Measurements from ENCODE around the gene SFPQ.

DNA sequence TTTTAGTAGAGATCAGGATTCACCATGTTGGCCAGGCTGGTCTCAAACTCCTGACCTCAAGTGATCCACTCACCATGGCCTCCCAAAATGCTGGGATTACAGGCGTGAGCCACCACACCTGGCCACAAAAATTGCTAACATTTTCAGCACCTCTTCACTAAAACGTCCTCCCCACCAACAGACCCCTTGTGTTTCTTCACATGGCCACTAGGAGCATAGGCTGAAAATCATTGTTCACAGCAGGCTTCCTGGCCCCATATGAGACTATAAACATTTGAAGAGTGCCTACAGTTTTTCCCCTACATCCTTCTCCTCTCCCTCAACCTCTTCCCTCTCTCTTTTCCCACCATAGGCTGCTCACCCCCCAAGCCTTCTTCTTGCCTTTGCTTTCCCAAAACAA, 28.0 kb upstream of the SFPQ start:
- TF ChIP-seq POLR2AphosphoS5 (IDR thresholded peaks at IDR 0.05) = no peak
- TF ChIP-seq, protein P1, sequence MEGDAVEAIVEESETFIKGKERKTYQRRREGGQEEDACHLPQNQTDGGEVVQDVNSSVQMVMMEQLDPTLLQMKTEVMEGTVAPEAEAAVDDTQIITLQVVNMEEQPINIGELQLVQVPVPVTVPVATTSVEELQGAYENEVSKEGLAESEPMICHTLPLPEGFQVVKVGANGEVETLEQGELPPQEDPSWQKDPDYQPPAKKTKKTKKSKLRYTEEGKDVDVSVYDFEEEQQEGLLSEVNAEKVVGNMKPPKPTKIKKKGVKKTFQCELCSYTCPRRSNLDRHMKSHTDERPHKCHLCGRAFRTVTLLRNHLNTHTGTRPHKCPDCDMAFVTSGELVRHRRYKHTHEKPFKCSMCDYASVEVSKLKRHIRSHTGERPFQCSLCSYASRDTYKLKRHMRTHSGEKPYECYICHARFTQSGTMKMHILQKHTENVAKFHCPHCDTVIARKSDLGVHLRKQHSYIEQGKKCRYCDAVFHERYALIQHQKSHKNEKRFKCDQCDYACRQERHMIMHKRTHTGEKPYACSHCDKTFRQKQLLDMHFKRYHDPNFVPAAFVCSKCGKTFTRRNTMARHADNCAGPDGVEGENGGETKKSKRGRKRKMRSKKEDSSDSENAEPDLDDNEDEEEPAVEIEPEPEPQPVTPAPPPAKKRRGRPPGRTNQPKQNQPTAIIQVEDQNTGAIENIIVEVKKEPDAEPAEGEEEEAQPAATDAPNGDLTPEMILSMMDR (IDR thresholded peaks at IDR 0.05; ENCODE audit: poor library complexity, severe bottlenecking) = peak; percentile 13
- no peak for TF ChIP-seq EP300 (conservative IDR thresholded peaks at IDR 0.05; ENCODE audit: poor library complexity, severe bottlenecking)
- TF ChIP-seq TAF1 (IDR thresholded peaks at IDR 0.05; ENCODE audit: low read depth) = no peak
- no peak for TF ChIP-seq EZH2 (IDR thresholded peaks at IDR 0.05; ENCODE audit: borderline replicate concordance, insufficient read depth, low read length, poor library complexity, severe bottlenecking)
- TF ChIP-seq RAD21 (conservative IDR thresholded peaks at IDR 0.05) = no peak
- TF ChIP-seq, protein P2, sequence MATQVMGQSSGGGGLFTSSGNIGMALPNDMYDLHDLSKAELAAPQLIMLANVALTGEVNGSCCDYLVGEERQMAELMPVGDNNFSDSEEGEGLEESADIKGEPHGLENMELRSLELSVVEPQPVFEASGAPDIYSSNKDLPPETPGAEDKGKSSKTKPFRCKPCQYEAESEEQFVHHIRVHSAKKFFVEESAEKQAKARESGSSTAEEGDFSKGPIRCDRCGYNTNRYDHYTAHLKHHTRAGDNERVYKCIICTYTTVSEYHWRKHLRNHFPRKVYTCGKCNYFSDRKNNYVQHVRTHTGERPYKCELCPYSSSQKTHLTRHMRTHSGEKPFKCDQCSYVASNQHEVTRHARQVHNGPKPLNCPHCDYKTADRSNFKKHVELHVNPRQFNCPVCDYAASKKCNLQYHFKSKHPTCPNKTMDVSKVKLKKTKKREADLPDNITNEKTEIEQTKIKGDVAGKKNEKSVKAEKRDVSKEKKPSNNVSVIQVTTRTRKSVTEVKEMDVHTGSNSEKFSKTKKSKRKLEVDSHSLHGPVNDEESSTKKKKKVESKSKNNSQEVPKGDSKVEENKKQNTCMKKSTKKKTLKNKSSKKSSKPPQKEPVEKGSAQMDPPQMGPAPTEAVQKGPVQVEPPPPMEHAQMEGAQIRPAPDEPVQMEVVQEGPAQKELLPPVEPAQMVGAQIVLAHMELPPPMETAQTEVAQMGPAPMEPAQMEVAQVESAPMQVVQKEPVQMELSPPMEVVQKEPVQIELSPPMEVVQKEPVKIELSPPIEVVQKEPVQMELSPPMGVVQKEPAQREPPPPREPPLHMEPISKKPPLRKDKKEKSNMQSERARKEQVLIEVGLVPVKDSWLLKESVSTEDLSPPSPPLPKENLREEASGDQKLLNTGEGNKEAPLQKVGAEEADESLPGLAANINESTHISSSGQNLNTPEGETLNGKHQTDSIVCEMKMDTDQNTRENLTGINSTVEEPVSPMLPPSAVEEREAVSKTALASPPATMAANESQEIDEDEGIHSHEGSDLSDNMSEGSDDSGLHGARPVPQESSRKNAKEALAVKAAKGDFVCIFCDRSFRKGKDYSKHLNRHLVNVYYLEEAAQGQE (IDR thresholded peaks at IDR 0.05; ENCODE audit: borderline replicate concordance) = no peak
- TF ChIP-seq MXI1 (conservative IDR thresholded peaks at IDR 0.05; ENCODE audit: poor library complexity, severe bottlenecking) = no peak

All from neural cell (in vitro differentiated cells).